NCI-H345 treated with DMSO at 0.1 percent for 48 hours (cell line): ENCODE results near the gene ATP6V0B.

ENCODE experiments used
- DNase-seq: peaks from one replicate; lab custom pipeline; 2025; ENCODE audit not compliant: unreplicated experiment; lab: John Stamatoyannopoulos, UW

Gene ATP6V0B

GRCh38 chr1:44025816-44026215 lies 51.1 kb downstream of the ATP6V0B start:
- no peak for DNase-seq

DNA sequence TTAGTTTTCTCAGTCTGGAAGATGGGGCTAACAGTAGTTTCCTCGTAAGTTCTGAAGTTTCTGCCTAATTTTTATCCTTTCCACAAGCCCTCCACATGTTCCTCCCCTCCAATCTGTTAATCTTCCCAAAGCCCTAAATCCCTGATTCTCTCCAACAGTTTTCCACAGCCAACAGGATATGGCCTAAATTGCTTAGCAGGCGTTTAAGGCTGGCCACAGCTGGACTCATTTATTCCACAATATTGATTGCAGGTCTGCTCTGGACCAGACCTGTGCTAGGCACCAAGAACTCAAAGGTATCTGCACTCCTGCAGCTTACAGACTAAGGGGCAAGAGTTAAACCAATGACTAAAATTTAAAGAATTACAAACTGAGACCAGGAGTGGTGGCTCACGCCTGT lies 52.6 kb downstream of the ATP6V0B start:
- no peak for DNase-seq
